Ectodermal cell (in vitro differentiated cells): Measurements from ENCODE around the gene IFNGR2.
"Not testable (repeated sequence)": the region's sequence is repeated elsewhere in the genome, so short reads cannot be mapped to it uniquely, and the experiment has no call there.

Source experiments
- H3K27ac ChIP-seq: 2 replicates; pipeline ENCODE4 v1.7.0; 2013; ENCODE audit warnings: mild to moderate bottlenecking, low read depth, low read length; ENCODE audit not compliant: insufficient read depth, poor library complexity, severe bottlenecking
- H3K27me3 ChIP-seq: 2 replicates; pipeline ENCODE4 v1.7.0; 2013; ENCODE audit warnings: mild to moderate bottlenecking, low read length; ENCODE audit not compliant: insufficient read depth, control insufficient read depth, poor library complexity, severe bottlenecking
- H3K36me3 ChIP-seq: one replicate; pipeline ENCODE4 v1.7.0; 2013; ENCODE audit warnings: low read length; ENCODE audit not compliant: control insufficient read depth, insufficient read depth
- H3K4me1 ChIP-seq: one replicate; pipeline ENCODE4 v1.7.0; 2013; ENCODE audit warnings: low read length; ENCODE audit not compliant: control insufficient read depth, insufficient read depth
- H3K4me3 ChIP-seq: 2 replicates; pipeline ENCODE4 v1.7.0; 2013; ENCODE audit warnings: low read depth, low read length, control low read depth; ENCODE audit not compliant: insufficient read depth
- H3K9me3 ChIP-seq: 2 replicates; pipeline ENCODE4 v1.7.0; 2013; ENCODE audit warnings: mild to moderate bottlenecking, low read length, moderate library complexity; ENCODE audit not compliant: control insufficient read depth
- WGBS, 2 experiments: methylation state at CpG; one replicate each; pipeline ENCODE4 v1.1.7; 2013; ENCODE audit warnings: missing lambda C conversion rate in 2 of 2; 5-methylcytosine and 5-hydroxymethylcytosine counted together

IFNGR2 gene

GRCh38 chr21:33375101-33375644 lies 28.0 kb upstream of the IFNGR2 start:
- Histone ChIP-seq H3K4me3 (no peak overlapping the region), H3K27me3 (no peaks in the 10 kb centered on the region), H3K9me3 (no peaks in the 10 kb centered on the region), H3K4me1 (no peaks in the 10 kb centered on the region), H3K27ac (no peak overlapping the region), H3K36me3 (no peaks in the 10 kb centered on the region)
- 82 to 83% methylated on average over 5 of the region's 5 CpGs for WGBS, 2 experiments

- no peaks in the 10 kb centered on the region for H3K36me3 ChIP-seq
- H3K9me3 ChIP-seq, result no peaks in the 10 kb centered on the region
- no peak overlapping the region for H3K4me3 ChIP-seq
- WGBS, 2 experiments, result 88 to 89% methylated on average over 6 of the region's 6 CpGs
- H3K4me1 ChIP-seq, result no peaks in the 10 kb centered on the region
- H3K27ac ChIP-seq, result no peak overlapping the region
- H3K27me3 ChIP-seq, result no peaks in the 10 kb centered on the region
These were observed 25.8 kb upstream of the IFNGR2 start for GRCh38 chr21:33377221-33377920.

GRCh38 chr21:33378081-33378480 lies 25.1 kb upstream of the IFNGR2 start:
- Histone ChIP-seq H3K4me1 (no peaks in the 10 kb centered on the region), H3K4me3 (no peak overlapping the region), H3K36me3 (no peaks in the 10 kb centered on the region), H3K9me3 (no peaks in the 10 kb centered on the region), H3K27me3 (no peaks in the 10 kb centered on the region), H3K27ac (no peak overlapping the region)
- 90 to 92% methylated on average over 9 of the region's 9 CpGs for WGBS, 2 experiments

DNA sequence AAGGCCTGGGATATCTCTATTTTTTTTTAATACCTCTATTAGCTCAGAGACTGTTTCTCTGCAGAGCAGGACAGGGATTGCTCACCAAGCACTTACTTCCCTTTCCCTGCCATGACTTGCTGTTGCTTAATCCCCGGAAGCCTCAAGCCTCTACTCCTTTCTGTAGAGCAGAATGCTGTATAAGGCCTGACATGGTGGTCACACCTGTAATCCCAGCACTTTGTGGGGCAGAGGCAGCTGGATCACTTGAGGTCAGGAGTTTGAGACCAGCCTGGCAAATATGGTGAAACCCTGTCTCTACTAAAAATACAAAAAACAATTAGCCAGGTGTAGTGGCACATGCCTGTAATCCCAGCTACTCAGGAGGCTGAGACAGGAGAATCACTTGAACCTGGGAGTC lies 23.3 kb upstream of the IFNGR2 start:
- H3K27ac ChIP-seq, H3K27me3 ChIP-seq, H3K4me3 ChIP-seq, H3K36me3 ChIP-seq, H3K4me1 ChIP-seq, H3K9me3 ChIP-seq: not testable (repeated sequence)
- WGBS, 2 experiments, result 68 to 89% methylated on average over 1 of the region's 1 CpG

- Histone ChIP-seq H3K27me3 (no peaks in the 10 kb centered on the region), H3K27ac (no peak overlapping the region), H3K4me3 (no peak overlapping the region), H3K9me3 (no peaks in the 10 kb centered on the region), H3K4me1 (no peaks in the 10 kb centered on the region), H3K36me3 (no peaks in the 10 kb centered on the region)
- WGBS, 2 experiments, result 73 to 80% methylated on average over 11 of the region's 11 CpGs
These were observed 22.7 kb upstream of the IFNGR2 start for GRCh38 chr21:33380483-33380998.

- not testable (repeated sequence) for H3K36me3 ChIP-seq, H3K4me3 ChIP-seq, H3K27ac ChIP-seq, H3K4me1 ChIP-seq, H3K27me3 ChIP-seq, H3K9me3 ChIP-seq
- WGBS, 2 experiments, result 91 to 93% methylated on average over 6 of the region's 6 CpGs
These were observed 21.8 kb upstream of the IFNGR2 start for GRCh38 chr21:33381381-33381780.

DNA sequence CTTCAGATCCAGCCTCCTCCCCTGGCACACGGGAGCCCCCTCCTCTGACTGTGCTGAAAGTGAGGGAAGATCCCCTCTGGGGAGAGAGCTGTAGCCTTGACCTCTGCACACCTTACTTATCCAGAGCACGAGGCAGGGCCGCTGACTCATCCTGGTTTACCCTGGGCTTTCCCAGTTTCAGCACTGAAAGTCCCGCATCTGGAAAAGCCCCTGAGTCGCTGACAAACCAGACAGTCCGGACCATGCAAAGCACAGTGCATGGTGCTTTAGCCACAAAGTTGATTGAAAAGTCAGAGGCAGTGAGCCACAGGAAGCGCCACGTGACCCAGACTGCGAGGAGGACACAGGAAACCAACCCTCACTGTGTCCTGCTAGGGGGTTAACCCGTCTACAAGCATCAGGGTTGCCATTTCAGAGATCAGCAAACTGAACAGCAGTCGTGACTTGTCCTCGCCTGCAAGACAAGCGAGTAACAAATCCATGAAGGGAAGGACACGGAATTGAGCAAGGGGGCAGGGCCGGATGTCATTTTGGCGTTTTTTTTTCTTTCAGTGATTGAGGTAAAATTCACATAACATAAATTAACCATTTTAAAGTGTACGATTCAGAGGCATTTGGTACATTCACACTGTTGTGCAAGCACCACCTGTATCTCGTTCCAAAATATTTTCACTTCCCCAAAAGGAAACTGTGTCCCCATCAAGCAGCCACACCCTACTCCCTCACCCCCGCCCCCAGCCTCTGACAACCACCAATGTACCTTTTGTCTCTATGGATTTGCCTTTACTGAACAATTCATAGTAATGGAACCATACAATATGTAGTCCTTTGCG lies 19.9 kb upstream of the IFNGR2 start:
- Histone ChIP-seq H3K27me3 (no peaks in the 10 kb centered on the region), H3K36me3 (no peaks in the 10 kb centered on the region), H3K4me1 (no peaks in the 10 kb centered on the region), H3K4me3 (no peak overlapping the region), H3K9me3 (no peaks in the 10 kb centered on the region), H3K27ac (no peak overlapping the region)
- 79 to 82% methylated on average over 20 of the region's 20 CpGs for whole genome bisulfite sequencing, 2 experiments

DNA sequence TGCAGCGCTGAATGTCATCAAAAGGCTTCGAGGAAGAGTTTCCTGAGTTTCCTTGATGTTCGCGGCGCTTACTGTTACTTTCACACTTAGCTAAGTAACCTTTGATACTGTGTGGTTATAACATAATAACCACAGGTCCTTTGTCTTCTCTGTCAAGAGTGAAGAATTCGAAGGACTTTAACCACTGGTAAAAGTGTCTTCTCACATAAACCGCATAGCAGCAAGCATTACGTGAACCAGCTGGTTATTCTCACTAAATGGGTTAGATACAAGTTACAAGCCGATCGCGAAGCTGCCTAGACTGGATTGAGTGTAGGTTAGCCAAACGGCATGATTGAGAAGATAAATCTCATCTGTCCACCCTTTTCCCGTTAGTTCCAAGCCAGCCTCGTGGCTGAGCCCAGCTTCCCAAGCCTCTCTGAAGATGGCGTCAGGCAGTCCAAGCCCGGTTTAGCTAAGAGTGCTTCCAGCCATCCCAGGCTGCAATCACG lies 18.3 kb upstream of the IFNGR2 start:
- Histone ChIP-seq H3K27ac (no peak overlapping the region), H3K27me3 (no peaks in the 10 kb centered on the region), H3K9me3 (no peaks in the 10 kb centered on the region), H3K36me3 (no peaks in the 10 kb centered on the region), H3K4me1 (no peaks in the 10 kb centered on the region), H3K4me3 (no peak overlapping the region)
- WGBS, 2 experiments, result 93 to 95% methylated on average over 14 to 17 of the region's 17 CpGs

DNA sequence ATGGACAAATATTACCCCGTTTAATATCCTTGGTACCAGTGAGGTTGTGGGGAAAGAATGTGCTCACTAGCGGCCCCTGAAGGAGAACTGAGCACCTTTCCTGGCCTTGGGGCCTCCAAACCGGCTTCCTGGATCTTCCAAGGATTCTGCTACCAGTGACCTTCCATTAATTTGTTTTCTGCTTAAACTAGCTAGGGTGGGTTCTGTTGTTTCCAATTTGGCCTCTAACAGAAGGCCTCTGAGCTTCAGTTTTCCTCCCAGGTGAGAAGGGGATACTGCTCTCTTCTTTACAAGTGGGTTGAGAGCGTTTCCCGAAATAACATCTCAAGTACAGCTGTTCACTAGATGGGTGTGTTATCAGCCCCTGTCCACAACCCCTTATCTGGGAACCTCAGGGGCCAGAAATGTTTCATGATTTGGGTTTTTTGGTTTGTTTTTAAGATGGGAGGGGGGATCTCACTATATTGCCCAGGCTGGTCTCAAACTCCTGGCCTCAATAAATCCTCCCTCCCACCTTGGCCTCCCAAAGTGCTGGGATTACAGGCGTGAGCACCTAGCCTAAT lies 16.9 kb upstream of the IFNGR2 start:
- 79 to 84% methylated on average over 6 of the region's 6 CpGs for WGBS, 2 experiments
- H3K27ac ChIP-seq, result no peak overlapping the region
- no peaks in the 10 kb centered on the region for H3K36me3 ChIP-seq
- no peaks in the 10 kb centered on the region for H3K27me3 ChIP-seq
- no peaks in the 10 kb centered on the region for H3K9me3 ChIP-seq
- H3K4me1 ChIP-seq, result no peaks in the 10 kb centered on the region
- H3K4me3 ChIP-seq, result no peak overlapping the region

DNA sequence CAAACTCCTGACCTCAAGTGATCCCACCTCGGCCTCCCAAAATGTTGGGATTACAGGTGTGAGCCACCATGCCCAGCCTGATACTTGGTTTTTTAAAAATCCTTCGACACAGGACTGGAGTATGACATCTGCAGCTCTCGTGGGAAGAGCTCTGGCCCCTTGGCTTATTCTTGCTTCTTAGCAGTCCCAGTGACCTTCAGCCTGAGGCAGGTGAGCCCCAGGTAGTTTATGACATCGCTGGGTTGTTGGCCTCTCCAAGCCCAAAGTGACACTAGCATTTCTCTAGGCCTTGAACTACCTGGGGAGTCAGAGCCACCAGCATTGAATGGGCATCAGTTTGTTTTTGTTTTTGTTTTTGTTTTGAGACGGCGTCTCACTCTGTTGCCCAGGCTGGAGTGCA lies 15.9 kb upstream of the IFNGR2 start:
- 95 to 96% methylated on average over 6 of the region's 6 CpGs for WGBS, 2 experiments
- no peaks in the 10 kb centered on the region for H3K36me3 ChIP-seq

More for the DNA sequence above, 15.9 kb upstream of the IFNGR2 start:
- no peaks in the 10 kb centered on the region for H3K27me3 ChIP-seq
- no peak overlapping the region for H3K4me3 ChIP-seq
- no peak overlapping the region for H3K27ac ChIP-seq
- H3K4me1 ChIP-seq, result no peaks in the 10 kb centered on the region
- H3K9me3 ChIP-seq, result no peaks in the 10 kb centered on the region
